Activated T-cell treated with anti-CD3 and anti-CD28 coated beads, Interleukin-2, amount 50 U/mL, for 72 hours (primary cell): ENCODE measurements around the gene GRHPR. TPM values are rescaled to one million over a fixed set of nuclear protein-coding genes. Genes with fewer than 3 reads are reported as not detected.

Experiments
- total RNA-seq, 2 donors: library from RNA; stranded (reverse); gene quantifications; one replicate each; pipeline ENCODE4 v1.2.3, GENCODE V29; 2022

GRHPR gene
- total RNA-seq, 2 donors from 2014 or later = 70.2 to 94.2 TPM

Other genes starting within 250 kb of the GRHPR start
- 10 to 100 TPM in 1 of 2 donors, 1 to 10 TPM in 1; 9.9 to 13.2 TPM for gene ZBTB5, start 42.8 kb downstream of the GRHPR start, total RNA-seq
- gene POLR1E, start 63.3 kb downstream of the GRHPR start, total RNA-seq = 10 to 100 TPM; 67.8 to 77.2 TPM
- gene FBXO10, start 153.7 kb downstream of the GRHPR start, total RNA-seq = 1 to 10 TPM; 5.0 to 5.2 TPM
- 10 to 100 TPM; 65.7 to 75.7 TPM for gene TOMM5, start 169.9 kb downstream of the GRHPR start, total RNA-seq
- gene FRMPD1, start 228.3 kb downstream of the GRHPR start, total RNA-seq = not detected